NCI-H1436 treated with DMSO at 0.1 percent for 48 hours (cell line): ENCODE data around the gene MEGF10.

Experiments used
- DNase-seq: peaks from one replicate; lab custom pipeline; 2025; lab: John Stamatoyannopoulos, UW

The MEGF10 gene

DNA sequence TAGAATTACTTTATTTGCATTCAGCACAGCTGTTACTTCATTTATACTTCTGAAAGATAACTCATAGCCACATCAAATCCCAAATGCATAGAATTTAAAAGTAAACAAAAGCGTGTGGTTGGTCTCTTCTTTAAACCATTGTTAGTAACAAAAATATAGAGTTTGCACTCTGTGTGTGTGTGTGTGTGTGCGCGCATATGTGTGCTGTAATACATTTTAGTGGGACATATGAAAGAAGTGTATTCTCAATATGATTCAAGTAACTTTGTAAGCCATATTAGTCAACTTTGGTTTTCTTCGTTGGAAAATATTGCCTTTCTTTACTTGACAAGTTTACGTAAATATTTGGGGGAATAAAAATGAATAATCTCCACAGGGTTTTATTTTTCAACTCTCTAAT is 120.8 kb downstream of the MEGF10 start:
- no peak for DNase-seq

DNA sequence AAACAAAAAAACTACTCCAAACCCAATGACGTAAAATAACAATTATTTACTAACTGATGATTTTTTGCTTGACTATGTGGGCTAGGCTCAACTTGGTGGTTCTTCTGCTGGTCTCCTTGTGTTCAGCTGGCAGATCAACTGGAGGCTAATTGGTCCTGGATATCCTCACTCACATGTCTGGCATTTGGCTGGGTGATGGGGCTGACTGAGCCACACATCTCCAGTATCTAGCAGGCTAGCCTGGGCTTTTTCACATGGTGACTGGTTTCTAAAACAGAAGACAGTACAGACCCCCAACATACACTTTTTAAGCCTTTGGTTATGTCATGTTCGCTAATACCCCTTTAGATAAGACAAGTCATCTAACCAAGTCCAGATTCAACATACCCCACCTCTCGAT is 122.1 kb downstream of the MEGF10 start:
- no peak for DNase-seq

DNA sequence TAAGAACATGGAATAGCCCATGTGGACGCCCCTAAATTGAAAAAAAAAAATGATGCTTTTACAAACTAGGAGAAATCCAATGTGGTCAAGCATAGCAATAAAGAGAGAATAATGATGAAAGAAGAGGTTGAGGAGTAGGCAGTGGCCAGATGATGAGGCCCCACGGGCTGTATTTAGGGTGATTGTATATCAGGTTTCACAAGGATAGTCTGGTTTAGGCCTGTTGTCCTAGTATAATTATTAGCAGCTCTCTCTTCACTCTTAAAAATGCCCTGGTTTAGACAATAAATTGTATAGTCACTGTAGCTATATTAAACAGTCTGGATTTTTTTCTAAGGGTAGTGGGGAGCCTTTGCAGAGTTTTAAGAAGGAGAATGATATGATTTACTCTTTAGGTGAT is 124.4 kb downstream of the MEGF10 start:
- no peak for DNase-seq

DNA sequence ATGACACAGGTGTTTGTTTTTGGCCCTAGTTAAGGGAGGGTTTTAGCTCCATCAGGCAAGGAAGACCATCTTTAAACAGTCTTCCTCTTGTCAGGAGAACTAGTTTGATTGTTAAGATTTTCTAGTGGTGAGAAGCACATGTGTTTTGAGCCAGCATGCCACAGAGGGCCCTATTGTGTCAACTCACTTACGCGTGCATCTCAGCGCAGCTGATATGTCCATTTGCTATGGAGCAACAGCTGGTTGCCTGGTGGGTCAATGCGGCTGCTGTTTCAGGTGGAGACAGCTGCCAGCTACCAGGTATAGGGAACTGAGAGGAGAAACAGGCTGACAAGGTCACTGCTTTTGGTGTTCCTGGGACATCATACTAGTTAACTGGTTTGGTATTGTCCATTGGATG is 126.3 kb downstream of the MEGF10 start:
- no peak for DNase-seq

DNA sequence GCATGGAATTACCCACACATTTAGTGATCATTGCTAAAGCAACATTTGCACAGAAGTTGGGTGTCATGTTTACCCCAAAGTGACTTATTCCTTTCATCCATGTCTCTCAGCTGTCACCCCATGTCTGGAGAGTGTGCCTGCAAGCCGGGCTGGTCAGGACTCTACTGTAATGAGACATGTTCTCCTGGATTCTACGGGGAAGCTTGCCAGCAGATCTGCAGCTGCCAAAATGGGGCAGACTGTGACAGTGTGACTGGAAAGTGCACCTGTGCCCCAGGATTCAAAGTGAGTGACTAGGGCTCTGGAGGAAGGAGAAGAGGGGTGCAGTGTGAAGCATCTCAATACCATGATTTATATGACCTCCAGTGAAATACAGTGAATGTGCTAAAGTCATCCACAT is 126.9 kb downstream of the MEGF10 start:
- no peak for DNase-seq

DNA sequence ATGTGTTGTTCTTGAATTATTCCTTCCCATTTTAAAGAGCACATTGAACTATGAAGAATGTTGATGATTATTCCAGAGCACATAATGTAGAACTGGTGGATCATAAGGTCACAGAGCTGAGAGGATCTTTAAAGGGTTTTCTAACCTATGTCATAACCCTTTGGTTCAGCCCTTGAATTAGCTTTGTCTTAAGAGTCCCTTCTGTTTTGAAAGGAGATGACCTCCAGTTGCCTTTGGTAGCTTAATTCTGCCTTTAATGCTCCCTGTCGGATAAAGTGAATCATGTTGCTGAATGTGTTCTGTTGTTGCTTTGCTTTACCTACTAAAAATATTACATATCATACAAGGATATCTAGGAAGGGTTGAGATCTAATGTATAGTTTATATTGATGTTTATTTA is 127.8 kb downstream of the MEGF10 start:
- no peak for DNase-seq

DNA sequence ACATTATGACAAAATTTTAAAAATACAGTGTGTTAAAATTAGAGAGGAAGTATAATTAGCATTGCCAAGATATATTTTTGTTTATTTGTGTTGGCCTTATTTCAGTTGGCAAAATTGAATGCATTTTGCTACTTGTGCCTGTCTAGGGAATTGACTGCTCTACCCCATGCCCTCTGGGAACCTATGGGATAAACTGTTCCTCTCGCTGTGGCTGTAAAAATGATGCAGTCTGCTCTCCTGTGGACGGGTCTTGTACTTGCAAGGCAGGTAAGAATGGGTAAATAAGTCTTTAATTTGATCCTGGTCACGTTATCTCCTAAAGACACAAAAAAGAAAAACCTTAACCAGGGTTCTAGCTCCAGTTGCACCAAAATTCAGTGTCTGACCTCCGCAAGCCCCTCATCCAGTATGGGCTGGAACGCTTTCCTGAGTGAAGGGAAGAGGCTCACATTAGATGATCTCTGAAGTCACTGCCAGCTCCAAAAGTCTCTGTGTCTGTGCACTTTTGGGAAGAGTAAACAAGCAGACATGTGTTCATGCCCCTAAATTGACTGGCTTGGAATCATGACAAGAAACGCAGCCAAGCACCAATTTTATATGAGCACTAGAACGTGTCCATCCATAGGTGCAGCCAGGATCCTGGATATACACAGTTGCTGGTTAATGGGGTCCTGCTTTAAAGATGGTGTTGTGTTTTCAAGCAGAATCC is 128.5 kb downstream of the MEGF10 start:
- no peak for DNase-seq

DNA sequence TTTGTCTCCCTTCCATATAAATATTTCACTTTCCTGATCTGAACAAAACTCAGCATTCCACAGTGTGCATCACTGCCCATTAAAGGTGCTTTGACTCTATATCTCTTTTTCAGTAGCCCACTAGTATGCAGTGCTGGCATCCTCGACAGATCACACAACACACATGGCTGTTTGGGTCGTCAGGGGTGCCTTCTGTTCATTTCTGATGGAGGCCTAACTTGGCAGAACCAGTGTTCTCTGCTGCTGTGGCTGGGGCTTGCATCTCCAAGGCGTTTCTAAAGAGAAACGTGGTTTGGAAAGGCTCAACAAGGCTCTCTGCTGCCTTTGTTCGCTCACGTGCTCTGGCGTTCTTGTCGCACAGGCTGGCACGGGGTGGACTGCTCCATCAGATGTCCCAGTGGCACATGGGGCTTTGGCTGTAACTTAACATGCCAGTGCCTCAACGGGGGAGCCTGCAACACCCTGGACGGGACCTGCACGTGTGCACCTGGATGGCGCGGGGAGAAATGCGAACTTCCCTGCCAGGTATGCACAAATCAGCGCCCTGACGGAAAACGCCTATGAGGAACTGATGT is 129.2 kb downstream of the MEGF10 start:
- DNase-seq, result no peak

DNA sequence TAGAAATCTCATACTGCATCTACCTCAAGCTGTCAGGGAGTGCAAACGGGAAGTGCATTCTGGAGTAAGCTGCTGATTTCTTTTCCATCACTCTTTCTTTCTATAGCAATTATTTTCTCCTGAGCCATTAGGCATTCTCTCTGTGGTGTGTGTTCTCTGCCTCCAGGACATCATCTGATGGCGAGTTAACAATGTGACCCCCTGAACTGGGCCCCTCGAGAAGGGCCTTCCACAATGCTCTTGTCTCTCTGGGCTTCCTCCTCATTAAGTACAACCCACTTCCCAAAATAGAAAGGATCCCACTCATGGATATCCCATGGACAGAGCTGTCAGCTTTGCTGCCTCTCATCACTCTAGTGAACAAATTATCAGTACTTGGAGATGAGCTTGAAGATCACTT is 130.2 kb downstream of the MEGF10 start:
- no peak for DNase-seq

DNA sequence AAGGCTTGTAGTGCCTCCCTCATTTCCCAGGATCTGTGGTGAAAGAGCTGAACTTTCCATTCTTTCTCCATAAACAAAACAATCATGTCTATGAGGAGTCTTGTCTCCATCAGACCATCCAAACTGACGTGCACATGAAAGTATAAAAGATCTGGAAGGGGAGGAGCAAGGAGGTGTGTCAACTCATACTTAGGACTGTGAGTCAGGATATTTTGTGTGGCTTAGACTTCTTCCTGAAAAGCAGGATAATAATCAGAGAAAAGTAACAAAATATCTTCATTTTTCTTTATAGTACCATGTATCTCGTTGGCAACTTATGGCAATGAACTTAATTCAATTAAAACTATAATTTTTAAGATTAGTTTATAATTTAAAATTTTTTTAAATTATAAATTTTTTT is 130.9 kb downstream of the MEGF10 start:
- no peak for DNase-seq

DNA sequence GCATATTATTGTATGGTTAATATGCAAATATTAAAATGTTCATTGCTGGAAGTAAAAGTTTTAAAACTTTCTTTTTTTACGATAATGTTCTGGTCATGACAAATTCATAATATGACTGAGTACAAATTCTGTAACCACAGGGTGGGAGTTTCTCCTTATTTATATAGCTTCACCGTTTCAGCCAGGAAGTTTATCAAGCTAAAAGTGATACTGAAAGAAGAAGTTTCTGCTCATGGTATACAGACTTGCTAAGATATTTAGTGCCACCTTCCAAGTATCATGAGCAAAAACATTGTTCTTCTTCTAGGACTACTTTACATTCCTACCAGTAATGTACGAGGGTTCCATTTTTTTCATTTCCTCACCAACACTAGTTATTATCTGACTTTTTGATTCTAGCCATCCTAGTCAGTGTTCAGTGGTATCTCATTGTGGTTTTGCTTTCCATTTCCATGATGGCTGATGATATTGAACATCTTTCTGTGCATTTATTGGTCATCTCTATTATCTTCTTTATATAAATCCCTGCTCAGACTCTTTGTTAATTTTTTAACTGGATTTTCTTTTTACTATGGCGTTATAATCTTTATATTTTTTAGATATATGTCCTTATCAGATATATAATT is 132.7 kb downstream of the MEGF10 start:
- no peak for DNase-seq

DNA sequence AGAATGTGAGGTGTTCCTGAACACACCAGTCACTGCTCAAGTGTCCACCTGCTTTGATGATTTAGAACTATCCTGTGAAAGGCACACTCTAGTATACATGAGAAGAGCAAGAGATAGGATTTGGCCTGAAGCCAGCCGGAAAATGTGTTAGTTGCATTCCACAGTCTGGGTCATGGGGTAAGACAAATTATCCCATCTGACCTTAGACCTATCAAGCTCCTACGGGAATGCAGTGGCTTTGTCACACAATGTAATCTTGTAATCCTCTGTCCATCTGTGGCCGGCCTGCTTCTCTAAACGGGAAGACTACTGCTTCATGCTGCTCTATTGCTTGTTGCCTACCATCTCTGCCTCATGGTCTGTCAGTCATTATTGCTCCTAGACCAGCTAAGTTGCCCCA is 134.4 kb downstream of the MEGF10 start:
- DNase-seq, result no peak

DNA sequence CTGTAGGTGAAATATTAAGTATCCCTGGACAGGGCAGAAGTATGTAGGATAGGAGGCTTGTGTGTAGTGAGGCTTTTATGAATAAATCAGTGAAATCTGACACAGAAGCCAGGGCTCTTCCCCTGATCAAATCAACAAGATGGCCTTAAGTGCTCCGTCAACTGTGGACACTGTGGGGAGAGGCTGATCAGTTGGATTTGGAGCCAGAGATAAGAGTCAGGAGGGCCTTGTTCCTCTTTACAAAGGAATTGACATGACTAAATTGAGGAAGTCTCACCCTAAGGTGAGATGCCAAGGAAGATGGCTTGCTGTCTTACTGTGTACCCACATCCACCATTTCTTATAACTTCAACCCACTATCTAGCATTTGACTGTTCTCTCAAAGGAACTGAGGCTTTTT is 135.3 kb downstream of the MEGF10 start:
- DNase-seq, result no peak

DNA sequence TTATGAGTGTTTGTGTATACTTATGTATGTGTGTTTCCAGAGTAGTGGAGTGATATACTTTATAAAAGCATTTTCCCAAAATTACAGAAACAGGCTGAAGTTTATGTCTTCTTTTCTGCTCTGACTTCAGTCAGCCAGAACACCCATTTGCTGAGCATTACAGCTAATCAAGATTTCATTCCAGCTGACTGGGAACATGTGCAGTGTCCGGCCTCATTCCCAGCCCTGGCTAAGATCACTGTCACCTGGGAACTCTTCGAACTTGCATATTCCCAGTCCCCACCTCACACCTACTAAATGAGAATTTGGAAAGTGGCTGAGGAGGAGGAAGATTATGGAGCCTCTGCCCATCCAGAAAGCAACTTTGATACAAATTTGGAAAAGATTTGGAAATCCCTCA is 136.1 kb downstream of the MEGF10 start:
- DNase-seq, result no peak

DNA sequence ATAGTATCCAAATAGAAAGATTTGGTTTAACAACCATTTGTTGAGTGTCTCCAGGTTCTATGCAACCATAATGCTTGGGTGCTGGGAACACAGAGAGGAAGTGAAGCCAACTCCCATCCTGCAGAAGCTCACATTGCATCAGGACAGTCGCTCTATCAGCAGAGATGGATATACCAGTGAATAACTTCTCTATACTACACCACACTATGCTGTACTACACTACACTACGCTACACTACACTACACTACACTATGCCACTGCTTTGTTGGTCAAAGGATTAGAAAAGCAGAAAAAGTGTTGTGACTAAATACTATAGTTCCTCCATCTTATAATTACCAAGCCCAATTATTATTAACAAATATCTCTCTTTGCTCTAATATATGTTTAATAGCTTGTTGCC is 137.7 kb downstream of the MEGF10 start:
- DNase-seq, result no peak

DNA sequence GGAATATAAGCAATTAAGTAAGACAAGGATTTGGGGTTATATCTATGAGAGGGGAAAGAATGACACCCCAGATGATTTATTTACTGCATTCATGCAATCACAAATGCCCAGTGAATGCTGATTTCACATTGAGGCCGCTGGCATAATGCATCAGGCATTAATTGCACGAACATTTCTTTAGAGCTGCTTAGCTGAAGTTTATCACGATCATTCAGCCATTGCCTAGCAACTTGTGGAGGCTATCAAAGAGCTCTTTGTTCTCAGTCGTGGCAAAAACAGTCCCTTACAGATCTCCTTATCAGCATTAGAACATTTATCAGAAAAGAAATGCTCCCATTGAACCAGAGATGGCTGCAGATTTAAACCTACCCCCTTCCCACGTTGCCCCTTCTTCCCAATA is 138.2 kb downstream of the MEGF10 start:
- no peak for DNase-seq

DNA sequence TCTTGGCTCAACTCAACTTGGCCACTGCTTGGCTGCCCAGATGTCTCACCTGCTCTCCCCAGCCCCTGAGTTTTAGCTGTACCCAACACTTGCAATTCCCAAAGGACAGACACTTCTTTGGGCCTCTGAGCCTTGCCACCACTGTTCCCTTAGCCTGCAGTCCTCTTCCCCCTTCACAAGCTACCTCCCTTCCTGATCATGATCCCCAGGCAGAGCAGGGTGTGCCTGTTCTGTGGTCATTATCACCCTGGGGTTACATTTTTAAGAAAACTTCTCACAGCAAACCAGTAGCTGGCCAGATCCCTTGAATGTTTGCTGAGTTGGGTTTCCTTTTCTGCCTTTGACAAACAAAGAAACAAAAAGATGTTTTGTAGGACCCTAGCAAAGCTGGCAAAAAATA is 139.3 kb downstream of the MEGF10 start:
- no peak for DNase-seq

DNA sequence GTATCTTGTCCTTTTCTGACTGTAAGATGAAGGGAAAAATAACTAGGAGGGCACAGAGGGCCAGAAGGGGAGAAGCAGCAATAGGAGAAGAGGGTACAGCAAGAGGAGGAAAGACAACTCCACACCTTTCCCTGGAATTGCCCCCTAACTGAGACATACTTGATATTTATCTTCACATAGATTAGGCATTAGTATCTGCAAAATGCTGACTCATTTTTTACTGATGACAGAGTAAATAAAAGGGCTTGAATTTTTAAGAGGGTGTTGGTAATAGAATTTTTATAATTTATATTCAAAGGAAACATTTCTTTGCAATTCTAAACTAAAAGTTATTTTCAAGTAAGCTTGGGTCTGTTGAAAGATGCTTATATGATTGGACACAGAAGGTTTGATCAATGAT is 140.0 kb downstream of the MEGF10 start:
- no peak for DNase-seq

DNA sequence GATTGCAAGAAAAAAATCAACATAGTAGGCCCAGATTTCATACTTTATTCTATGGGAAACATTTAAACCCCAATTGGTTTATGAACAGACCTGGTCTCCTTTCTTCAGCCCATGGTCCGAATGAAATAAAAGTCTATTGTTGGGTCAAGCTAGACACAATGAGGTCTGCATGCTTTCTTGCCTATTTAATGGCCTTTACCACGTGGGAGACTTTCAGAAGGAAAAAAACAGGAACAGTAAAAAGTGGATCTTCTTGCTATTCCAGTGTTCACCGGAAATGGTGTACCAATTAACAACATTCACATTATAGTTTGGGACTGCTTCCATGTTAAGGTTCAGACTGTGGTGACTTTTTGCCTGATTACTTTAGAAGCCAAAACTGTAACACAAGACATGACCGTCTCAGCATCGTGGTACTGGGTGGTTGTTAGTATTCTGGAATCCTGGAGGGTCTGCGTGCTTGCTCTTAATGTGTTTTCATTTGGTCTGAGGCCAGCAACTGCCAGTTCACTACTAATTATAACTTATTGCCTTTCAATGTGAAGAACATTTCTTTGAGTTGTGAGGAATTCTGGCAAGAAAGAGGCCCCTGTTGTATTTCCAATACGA is 141.5 kb downstream of the MEGF10 start:
- no peak for DNase-seq

DNA sequence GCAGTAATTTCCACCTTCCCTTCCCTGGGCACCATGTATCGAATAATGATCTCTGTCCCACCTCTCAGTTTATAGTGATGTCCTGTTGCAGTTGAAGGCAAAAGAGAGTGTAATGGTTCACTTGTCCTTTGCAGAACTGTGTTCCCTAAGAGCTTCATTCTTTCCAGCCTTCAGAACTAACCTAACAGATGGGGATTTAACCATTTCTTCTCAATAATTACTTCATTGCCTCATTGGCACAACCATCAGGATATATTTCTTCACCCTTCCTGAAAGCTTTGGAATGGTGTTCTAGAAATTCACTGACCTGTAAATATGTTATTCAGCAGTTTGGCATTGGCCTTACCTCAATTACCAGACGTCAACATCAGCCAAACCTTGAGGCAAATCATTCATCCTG is 142.9 kb downstream of the MEGF10 start:
- no peak for DNase-seq

DNA sequence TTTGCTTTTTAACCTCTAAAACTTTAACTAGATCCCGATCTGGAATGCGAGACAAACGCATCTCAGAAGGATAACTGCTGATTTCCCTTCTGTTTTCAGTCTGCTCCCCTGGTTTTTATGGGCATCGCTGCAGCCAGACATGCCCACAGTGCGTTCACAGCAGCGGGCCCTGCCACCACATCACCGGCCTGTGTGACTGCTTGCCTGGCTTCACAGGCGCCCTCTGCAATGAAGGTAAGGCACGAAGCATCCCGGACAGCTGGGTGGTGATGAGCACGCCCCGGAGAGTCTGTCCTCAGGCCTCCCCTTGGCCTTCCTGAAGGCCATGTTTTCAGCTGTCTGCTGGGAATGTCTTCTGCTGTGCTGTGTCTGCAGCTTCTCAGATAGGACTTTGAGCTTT is 144.0 kb downstream of the MEGF10 start:
- DNase-seq, result no peak

DNA sequence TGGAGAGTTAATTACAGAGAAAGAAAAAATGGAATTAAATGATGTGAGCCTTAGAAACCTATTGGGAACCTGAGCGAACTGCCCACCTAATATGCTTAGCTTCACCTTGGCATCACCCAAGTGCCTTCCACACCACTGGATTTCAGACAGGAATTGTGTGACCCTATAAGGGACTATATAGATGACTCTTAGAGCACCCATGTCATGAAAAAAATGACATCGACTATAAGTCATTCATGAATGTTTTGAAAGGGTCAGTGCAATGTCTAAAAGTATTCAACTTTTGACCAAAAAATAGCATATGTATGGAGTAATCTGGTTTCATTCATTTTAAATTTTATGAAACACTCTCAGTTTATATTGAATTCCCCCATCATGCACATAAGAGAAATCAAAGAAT is 145.2 kb downstream of the MEGF10 start:
- no peak for DNase-seq

DNA sequence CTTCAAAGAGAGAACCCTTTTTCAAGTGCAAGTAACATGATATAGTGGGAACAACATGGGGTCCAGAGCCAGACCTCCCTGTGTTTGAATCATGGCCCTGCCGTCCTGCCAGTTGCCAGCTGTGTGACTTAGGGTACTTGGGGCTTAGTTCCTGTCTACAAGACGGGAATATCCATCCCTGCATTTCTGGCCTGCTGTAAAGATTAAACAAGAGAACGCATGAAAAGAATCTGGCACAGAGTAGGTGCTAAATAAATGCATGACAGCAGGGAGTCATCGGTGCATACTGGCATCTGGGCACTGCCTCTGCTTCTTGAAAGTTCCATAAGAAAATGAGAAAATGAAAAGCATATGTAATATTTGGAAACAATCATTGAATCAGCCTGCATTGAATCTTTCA is 149.0 kb downstream of the MEGF10 start:
- no peak for DNase-seq
